Hematopoietic multipotent progenitor cell treated with erythropoietin and hydrocortisone succinate and interleukin-3 and kit ligand, for 17 days (in vitro differentiated cells): ENCODE data around the gene SPDYC.
"Not testable (repeated sequence)": the region's sequence is repeated elsewhere in the genome, so short reads cannot be mapped to it uniquely, and the experiment has no call there.

Source experiments
- DNase-seq: peaks from one replicate; pipeline ENCODE4 v3.0.0-alpha.2; 2015; ENCODE audit warnings: low spot score

SPDYC gene

GRCh38 chr11:65134240-65134951 lies 35.6 kb upstream of the SPDYC start, which contains the start of gene SYVN1:
SYVN1 (minus strand) TSS chr11:65134519; CDS start chr11:65133601, 918 bp downstream.
- DNase-seq = peak; percentile 93

- peak; percentile 95 for DNase-seq
Observed at GRCh38 chr11:65134952-65135632, 34.9 kb upstream of the SPDYC start.

GRCh38 chr11:65135633-65136145 lies 34.3 kb upstream of the SPDYC start:
- DNase-seq = no peak

GRCh38 chr11:65136515-65137096 lies 33.4 kb upstream of the SPDYC start:
- no peak for DNase-seq

GRCh38 chr11:65141896-65142494 lies 28.0 kb upstream of the SPDYC start:
- DNase-seq = no peak

GRCh38 chr11:65147352-65148075 lies 22.5 kb upstream of the SPDYC start:
- no peak for DNase-seq

- no peak for DNase-seq
Observed at GRCh38 chr11:65148657-65149056, 21.4 kb upstream of the SPDYC start.

- not testable (repeated sequence) for DNase-seq
Observed at GRCh38 chr11:65150131-65150508, 19.9 kb upstream of the SPDYC start.

GRCh38 chr11:65150509-65151299 lies 19.3 kb upstream of the SPDYC start:
- peak; percentile 95 for DNase-seq

- DNase-seq = no peak
Observed at GRCh38 chr11:65151331-65151899, 18.6 kb upstream of the SPDYC start.

- DNase-seq = no peak
Observed at GRCh38 chr11:65152122-65152521, 17.9 kb upstream of the SPDYC start.

GRCh38 chr11:65156256-65156655 lies 13.8 kb upstream of the SPDYC start:
- DNase-seq = no peak

GRCh38 chr11:65156926-65157325 lies 13.1 kb upstream of the SPDYC start:
- DNase-seq = no peak

GRCh38 chr11:65157336-65157735 lies 12.7 kb upstream of the SPDYC start:
- no peak for DNase-seq

- no peak for DNase-seq
Observed at GRCh38 chr11:65159012-65159411, 11.0 kb upstream of the SPDYC start.

GRCh38 chr11:65160643-65161042 lies 9.4 kb upstream of the SPDYC start:
- DNase-seq = no peak

GRCh38 chr11:65163684-65164083 lies 6.3 kb upstream of the SPDYC start:
- DNase-seq = no peak

- no peak for DNase-seq
Observed at GRCh38 chr11:65165410-65166317, 4.4 kb upstream of the SPDYC start.

- no peak for DNase-seq
Observed at GRCh38 chr11:65166893-65167292, 3.1 kb upstream of the SPDYC start.

- peak; percentile 59 for DNase-seq
Observed at GRCh38 chr11:65167656-65168055, 2.4 kb upstream of the SPDYC start.
